ENCODE measurements around the gene MYRIP.

GRCh38 chr3:40185029-40185695 is 375.8 kb downstream of the MYRIP start:
- TF ChIP-seq, protein P1, sequence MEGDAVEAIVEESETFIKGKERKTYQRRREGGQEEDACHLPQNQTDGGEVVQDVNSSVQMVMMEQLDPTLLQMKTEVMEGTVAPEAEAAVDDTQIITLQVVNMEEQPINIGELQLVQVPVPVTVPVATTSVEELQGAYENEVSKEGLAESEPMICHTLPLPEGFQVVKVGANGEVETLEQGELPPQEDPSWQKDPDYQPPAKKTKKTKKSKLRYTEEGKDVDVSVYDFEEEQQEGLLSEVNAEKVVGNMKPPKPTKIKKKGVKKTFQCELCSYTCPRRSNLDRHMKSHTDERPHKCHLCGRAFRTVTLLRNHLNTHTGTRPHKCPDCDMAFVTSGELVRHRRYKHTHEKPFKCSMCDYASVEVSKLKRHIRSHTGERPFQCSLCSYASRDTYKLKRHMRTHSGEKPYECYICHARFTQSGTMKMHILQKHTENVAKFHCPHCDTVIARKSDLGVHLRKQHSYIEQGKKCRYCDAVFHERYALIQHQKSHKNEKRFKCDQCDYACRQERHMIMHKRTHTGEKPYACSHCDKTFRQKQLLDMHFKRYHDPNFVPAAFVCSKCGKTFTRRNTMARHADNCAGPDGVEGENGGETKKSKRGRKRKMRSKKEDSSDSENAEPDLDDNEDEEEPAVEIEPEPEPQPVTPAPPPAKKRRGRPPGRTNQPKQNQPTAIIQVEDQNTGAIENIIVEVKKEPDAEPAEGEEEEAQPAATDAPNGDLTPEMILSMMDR (IDR thresholded peaks at IDR 0.05; ENCODE audit: low read depth, low read length, poor library complexity, severe bottlenecking), result no peak
- no peak for TF ChIP-seq EZH2phosphoT487 (IDR thresholded peaks at IDR 0.05; ENCODE audit: borderline replicate concordance, low read length)

All from DOHH2 (cell line).